H9 (cell line): ENCODE data around the gene SCN4A. TPM values are rescaled to one million over a fixed set of nuclear protein-coding genes. Genes with fewer than 3 reads are reported as not detected.
A peak's percentile ranks its signal among the peaks of the same experiment; 100 is the strongest.

Source experiments
- DNase-seq: peaks from one replicate; pipeline ENCODE4 v3.0.0-alpha.2; 2017
- H2AFZ ChIP-seq: one replicate; pipeline ENCODE4 v1.6.1; 2013; ENCODE audit warnings: mild to moderate bottlenecking, low read length, control low read depth, moderate library complexity
- H2AK5ac ChIP-seq: 2 replicates; pipeline ENCODE4 v1.6.1; 2013; ENCODE audit warnings: low read length, control low read depth, mixed read lengths; ENCODE audit not compliant: insufficient read length
- H2BK120ac ChIP-seq: one replicate; pipeline ENCODE4 v1.6.1; 2013; ENCODE audit warnings: low read depth, mild to moderate bottlenecking, low read length, control low read depth, inconsistent platforms; ENCODE audit not compliant: poor library complexity, severe bottlenecking
- H2BK12ac ChIP-seq: 2 replicates; pipeline ENCODE4 v1.6.1; 2013; ENCODE audit warnings: low read length, control low read depth, mixed read lengths, low read depth; ENCODE audit not compliant: insufficient read length
- H2BK15ac ChIP-seq: 2 replicates; pipeline ENCODE4 v1.6.1; 2013; ENCODE audit warnings: low read depth, low read length, control low read depth
- H2BK20ac ChIP-seq: one replicate; pipeline ENCODE4 v1.6.1; 2013; ENCODE audit warnings: low read depth, mild to moderate bottlenecking, low read length, control low read depth, inconsistent platforms; ENCODE audit not compliant: poor library complexity, severe bottlenecking
- H2BK5ac ChIP-seq: 2 replicates; pipeline ENCODE4 v1.6.1; 2013; ENCODE audit warnings: low read length, control low read depth, mixed read lengths; ENCODE audit not compliant: insufficient read length
- H3K14ac ChIP-seq: 2 replicates; pipeline ENCODE4 v1.6.1; 2013; ENCODE audit warnings: low read length, control low read depth; ENCODE audit not compliant: insufficient read depth
- H3K18ac ChIP-seq: 2 replicates; pipeline ENCODE4 v1.6.1; 2013; ENCODE audit warnings: low read depth, mild to moderate bottlenecking, mixed read lengths, low read length, control low read depth; ENCODE audit not compliant: insufficient read length
- H3K23ac ChIP-seq: 2 replicates; pipeline ENCODE4 v1.6.1; 2013; ENCODE audit warnings: low read length, control low read depth, mixed read lengths, low read depth; ENCODE audit not compliant: insufficient read length
- H3K23me2 ChIP-seq: 2 replicates; pipeline ENCODE4 v1.6.1; 2013; ENCODE audit warnings: low read depth, mild to moderate bottlenecking, mixed read lengths, low read length, control low read depth; ENCODE audit not compliant: insufficient read length, poor library complexity, severe bottlenecking
- H3K27ac ChIP-seq: 2 replicates; pipeline ENCODE4 v1.5.1; 2013; ENCODE audit warnings: low read length, control low read depth, mixed read lengths, low read depth; ENCODE audit not compliant: insufficient read length
- H3K27me3 ChIP-seq: 2 replicates; pipeline ENCODE4 v1.6.1; 2013; ENCODE audit warnings: low read length, control low read depth, inconsistent platforms; ENCODE audit not compliant: insufficient read depth
- H3K4ac ChIP-seq: 2 replicates; pipeline ENCODE4 v1.6.1; 2013; ENCODE audit warnings: low read depth, mild to moderate bottlenecking, control low read depth, inconsistent platforms, low read length, moderate library complexity
- H3K4me1 ChIP-seq: 2 replicates; pipeline ENCODE4 v1.6.1; 2013; ENCODE audit warnings: low read length, control low read depth, inconsistent platforms; ENCODE audit not compliant: insufficient read depth
- H3K4me2 ChIP-seq: 2 replicates; pipeline ENCODE4 v1.6.1; 2013; ENCODE audit warnings: low read length, control low read depth, mixed read lengths; ENCODE audit not compliant: insufficient read length, insufficient read depth
- H3K56ac ChIP-seq: 2 replicates; pipeline ENCODE4 v1.6.1; 2013; ENCODE audit warnings: low read depth, mild to moderate bottlenecking, mixed read lengths, low read length, control low read depth; ENCODE audit not compliant: insufficient read length
- H3K79me1 ChIP-seq: 2 replicates; pipeline ENCODE4 v1.6.1; 2013; ENCODE audit warnings: low read depth, mild to moderate bottlenecking, moderate library complexity, low read length, control low read depth, inconsistent platforms; ENCODE audit not compliant: insufficient read depth, poor library complexity, severe bottlenecking
- H3K79me2 ChIP-seq: 2 replicates; pipeline ENCODE4 v1.6.1; 2013; ENCODE audit warnings: low read length, control low read depth, inconsistent platforms; ENCODE audit not compliant: insufficient read depth
- H3K9ac ChIP-seq: 2 replicates; pipeline ENCODE4 v1.6.1; 2013; ENCODE audit warnings: low read length, control low read depth, mixed read lengths; ENCODE audit not compliant: insufficient read length; ENCODE audit errors: extremely low read depth
- H3K9me3 ChIP-seq: one replicate; pipeline ENCODE4 v1.6.1; 2013; ENCODE audit warnings: low read depth, low read length, inconsistent platforms; ENCODE audit not compliant: control insufficient read depth
- H3T11ph ChIP-seq: one replicate; pipeline ENCODE4 v1.6.1; 2013; ENCODE audit warnings: mild to moderate bottlenecking, low read length, control low read depth, inconsistent platforms
- H4K20me1 ChIP-seq: one replicate; pipeline ENCODE4 v1.6.1; 2013; ENCODE audit not compliant: control insufficient read depth, insufficient read length, insufficient read depth
- H4K5ac ChIP-seq: 2 replicates; pipeline ENCODE4 v1.6.1; 2013; ENCODE audit warnings: low read depth, mild to moderate bottlenecking, mixed read lengths, low read length, control low read depth; ENCODE audit not compliant: insufficient read length
- H4K8ac ChIP-seq: replicated peaks from 2 replicates; pipeline ENCODE4 v1.6.1; 2013; ENCODE audit warnings: low read length, control low read depth, mixed read lengths, low read depth; ENCODE audit not compliant: insufficient read length
- H4K91ac ChIP-seq: 2 replicates; pipeline ENCODE4 v1.6.1; 2013; ENCODE audit warnings: low read depth, mild to moderate bottlenecking, moderate library complexity, mixed read lengths, low read length, control low read depth; ENCODE audit not compliant: insufficient read length
- H3K27ac Mint-ChIP-seq, 3 experiments: 2 replicates in 2 of 3; 3 replicates in 1 of 3; pipeline ENCODE4 v1.8.0; 2020 to 2021; ENCODE audit warnings: mixed read lengths in 3 of 3, mild to moderate bottlenecking in 1 of 3, moderate library complexity in 1 of 3
- H3K27me3 Mint-ChIP-seq: 2 replicates; pipeline ENCODE4 v1.8.0; 2021; ENCODE audit warnings: low read depth, mild to moderate bottlenecking, moderate library complexity, mixed read lengths
- H3K36me3 Mint-ChIP-seq, 3 experiments: 2 replicates in 2 of 3; 3 replicates in 1 of 3; pipeline ENCODE4 v1.8.0; 2020 to 2021; ENCODE audit warnings: low read depth in 3 of 3, mixed read lengths in 3 of 3; ENCODE audit not compliant: insufficient read depth in 1 of 3
- H3K4me1 Mint-ChIP-seq, 2 experiments: 2 replicates each; pipeline ENCODE4 v1.8.0; 2020; ENCODE audit warnings: mixed read lengths in 2 of 2
- H3K4me3 Mint-ChIP-seq, 2 experiments: 2 replicates in 1 of 2; 3 replicates in 1 of 2; pipeline ENCODE4 v1.8.0; 2020 to 2021; ENCODE audit warnings: mild to moderate bottlenecking in 2 of 2, mixed read lengths in 2 of 2, moderate library complexity in 1 of 2
- H3K9me3 Mint-ChIP-seq, 2 experiments: 2 replicates in 1 of 2; 3 replicates in 1 of 2; pipeline ENCODE4 v1.8.0; 2020; ENCODE audit warnings: mild to moderate bottlenecking in 2 of 2, mixed read lengths in 2 of 2, moderate library complexity in 1 of 2
- WGBS: extraction: QIAGEN DNeasy Blood & Tissue Kit; methylation state at CpG from one replicate; pipeline ENCODE4 v1.1.7; 2013; ENCODE audit warnings: missing lambda C conversion rate, low lambda C conversion rate, mixed read lengths; ENCODE audit not compliant: insufficient read length; ENCODE audit errors: extremely low coverage; 5-methylcytosine and 5-hydroxymethylcytosine counted together
- total RNA-seq: library from RNA; stranded (reverse); gene quantifications from 2 replicates; pipeline ENCODE4 v1.2.1, GENCODE V29; 2021
- TF ChIP-seq, protein P1 (sequence below): fragments of 200-600 bp; sonication (generic); conservative IDR thresholded peaks from 3 replicates; pipeline ENCODE4 v1.8.0; 2021; ENCODE audit warnings: antibody characterized with exemption, mild to moderate bottlenecking

Gene SCN4A
- total RNA-seq, 1 experiment from 2014 or later: 5.8 TPM

DNA sequence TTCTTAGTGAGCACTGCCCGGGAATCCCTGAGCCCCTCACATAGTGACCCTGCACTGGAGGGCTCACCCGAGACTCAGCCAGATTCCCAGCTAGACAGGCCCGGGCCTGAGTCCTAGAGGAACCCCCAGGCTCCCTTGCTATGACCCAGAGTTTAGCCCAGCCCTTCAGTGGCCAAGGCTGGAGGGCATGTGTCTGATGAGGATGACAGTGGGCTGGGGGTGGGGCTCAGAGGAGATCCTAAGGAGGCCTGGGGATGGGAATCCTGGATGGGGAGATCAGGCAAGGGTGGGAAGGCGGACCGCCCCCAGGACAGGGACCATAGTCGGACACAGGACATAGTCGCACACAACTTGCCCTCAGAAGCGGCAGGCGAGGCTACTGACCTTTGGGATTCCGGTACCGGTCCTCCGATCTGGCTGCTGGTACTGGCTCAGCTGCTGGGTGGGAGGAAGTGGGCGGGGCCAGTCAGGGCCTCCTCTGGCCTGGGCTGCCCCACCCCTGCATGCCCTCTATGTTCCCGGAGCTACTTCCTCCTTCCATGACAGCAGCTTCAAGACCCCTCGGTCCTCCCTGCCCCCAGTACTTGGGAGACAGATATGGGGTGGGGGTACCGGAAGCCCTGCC is 41.7 kb downstream of the SCN4A start:
- H4K20me1 ChIP-seq: no peaks in the 10 kb centered on the region
- H3K79me2 ChIP-seq: no peaks in the 10 kb centered on the region
- Mint-ChIP-seq H3K4me3 (no peak overlapping the region), H3K36me3 (no peaks in the 10 kb centered on the region; a peak in 1 of 7 replicates), H3K9me3 (no peaks in the 10 kb centered on the region), H3K4me1 (peaks cover 15 to 21% of the 10 kb centered on the region in 2 experiments), H3K27ac (peak overlapping the region; percentile 36 to 85 (median 52); a peak in 6 of 7 replicates), H3K27me3 (no peaks in the 10 kb centered on the region; the same call in 1 of the 2 replicates)
- H2BK5ac ChIP-seq: no peak overlapping the region
- H3K27me3 ChIP-seq: no peaks in the 10 kb centered on the region
- H2AK5ac ChIP-seq: no peak overlapping the region
- H2BK20ac ChIP-seq: no peak overlapping the region
- H2BK15ac ChIP-seq: no peak overlapping the region
- H3K23ac ChIP-seq: no peak overlapping the region
- no peak overlapping the region; the same call in 1 of the 2 replicates for H3K14ac ChIP-seq
- H3K18ac ChIP-seq: no peak overlapping the region
- no peak overlapping the region for H3K4ac ChIP-seq
- no peaks in the 10 kb centered on the region for H3K23me2 ChIP-seq
- no peak overlapping the region for H4K8ac ChIP-seq
- no peak overlapping the region for H2BK12ac ChIP-seq
- H3K56ac ChIP-seq: no peak overlapping the region
- H3K79me1 ChIP-seq: no peaks in the 10 kb centered on the region
- H3K9me3 ChIP-seq: no peaks in the 10 kb centered on the region
- no peak overlapping the region for H3K9ac ChIP-seq
- no peak overlapping the region for H4K5ac ChIP-seq
- no peak overlapping the region for H3T11ph ChIP-seq
- no peaks in the 10 kb centered on the region; the same call in 1 of the 2 replicates for H3K4me1 ChIP-seq
- no peak overlapping the region for H2BK120ac ChIP-seq
- H3K4me2 ChIP-seq: no peak overlapping the region
- WGBS: no CpG with 5 or more reads among the region's 16 CpGs
- DNase-seq: peak; percentile 91
- no peak overlapping the region for H3K27ac ChIP-seq
- no peak overlapping the region for H4K91ac ChIP-seq
- H2AFZ ChIP-seq: no peak overlapping the region
- TF ChIP-seq, protein P1, sequence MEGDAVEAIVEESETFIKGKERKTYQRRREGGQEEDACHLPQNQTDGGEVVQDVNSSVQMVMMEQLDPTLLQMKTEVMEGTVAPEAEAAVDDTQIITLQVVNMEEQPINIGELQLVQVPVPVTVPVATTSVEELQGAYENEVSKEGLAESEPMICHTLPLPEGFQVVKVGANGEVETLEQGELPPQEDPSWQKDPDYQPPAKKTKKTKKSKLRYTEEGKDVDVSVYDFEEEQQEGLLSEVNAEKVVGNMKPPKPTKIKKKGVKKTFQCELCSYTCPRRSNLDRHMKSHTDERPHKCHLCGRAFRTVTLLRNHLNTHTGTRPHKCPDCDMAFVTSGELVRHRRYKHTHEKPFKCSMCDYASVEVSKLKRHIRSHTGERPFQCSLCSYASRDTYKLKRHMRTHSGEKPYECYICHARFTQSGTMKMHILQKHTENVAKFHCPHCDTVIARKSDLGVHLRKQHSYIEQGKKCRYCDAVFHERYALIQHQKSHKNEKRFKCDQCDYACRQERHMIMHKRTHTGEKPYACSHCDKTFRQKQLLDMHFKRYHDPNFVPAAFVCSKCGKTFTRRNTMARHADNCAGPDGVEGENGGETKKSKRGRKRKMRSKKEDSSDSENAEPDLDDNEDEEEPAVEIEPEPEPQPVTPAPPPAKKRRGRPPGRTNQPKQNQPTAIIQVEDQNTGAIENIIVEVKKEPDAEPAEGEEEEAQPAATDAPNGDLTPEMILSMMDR: no peak
